Measurements from ENCODE around the gene LLGL2.

LLGL2 gene

DNA sequence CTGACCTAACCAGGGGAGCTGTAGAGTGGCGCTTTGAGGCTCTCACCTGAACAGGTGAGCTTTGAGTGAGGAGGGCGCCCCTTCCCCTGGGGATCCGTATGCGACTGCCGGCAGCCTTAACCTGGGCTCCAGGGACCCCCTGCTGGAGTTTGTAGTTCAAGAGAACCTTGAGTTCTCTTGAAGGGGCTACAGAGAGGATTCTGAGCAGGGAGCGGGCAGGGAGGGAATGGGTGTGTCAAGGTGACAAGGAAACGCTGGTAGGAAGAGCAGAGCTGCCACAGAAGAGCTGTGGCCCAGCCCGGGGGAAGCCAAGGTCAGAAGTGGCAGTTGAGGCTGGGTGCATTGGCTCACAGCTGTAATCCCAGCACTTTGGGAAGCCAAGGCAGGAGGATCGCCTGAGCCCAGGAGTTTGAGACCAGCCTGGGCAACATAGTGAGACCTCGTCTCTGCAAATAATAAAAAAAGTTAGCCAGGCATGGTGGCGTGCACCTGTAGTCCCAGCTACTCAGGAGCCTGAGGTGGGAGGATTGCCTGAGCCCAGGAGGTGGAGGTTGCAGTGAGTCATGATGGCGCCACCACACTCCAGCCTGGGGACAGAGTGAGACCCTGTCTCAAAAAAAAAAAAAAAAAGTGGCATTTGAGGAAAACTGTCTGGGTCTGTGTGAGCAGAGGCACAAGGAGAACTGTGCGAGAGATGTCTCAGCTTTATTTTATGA lies 1.2 kb downstream of the LLGL2 start:
- H3K4me3 ChIP-seq (ENCODE audit: low read depth, low read length) = no peak overlapping the region
- TF ChIP-seq, protein P1, sequence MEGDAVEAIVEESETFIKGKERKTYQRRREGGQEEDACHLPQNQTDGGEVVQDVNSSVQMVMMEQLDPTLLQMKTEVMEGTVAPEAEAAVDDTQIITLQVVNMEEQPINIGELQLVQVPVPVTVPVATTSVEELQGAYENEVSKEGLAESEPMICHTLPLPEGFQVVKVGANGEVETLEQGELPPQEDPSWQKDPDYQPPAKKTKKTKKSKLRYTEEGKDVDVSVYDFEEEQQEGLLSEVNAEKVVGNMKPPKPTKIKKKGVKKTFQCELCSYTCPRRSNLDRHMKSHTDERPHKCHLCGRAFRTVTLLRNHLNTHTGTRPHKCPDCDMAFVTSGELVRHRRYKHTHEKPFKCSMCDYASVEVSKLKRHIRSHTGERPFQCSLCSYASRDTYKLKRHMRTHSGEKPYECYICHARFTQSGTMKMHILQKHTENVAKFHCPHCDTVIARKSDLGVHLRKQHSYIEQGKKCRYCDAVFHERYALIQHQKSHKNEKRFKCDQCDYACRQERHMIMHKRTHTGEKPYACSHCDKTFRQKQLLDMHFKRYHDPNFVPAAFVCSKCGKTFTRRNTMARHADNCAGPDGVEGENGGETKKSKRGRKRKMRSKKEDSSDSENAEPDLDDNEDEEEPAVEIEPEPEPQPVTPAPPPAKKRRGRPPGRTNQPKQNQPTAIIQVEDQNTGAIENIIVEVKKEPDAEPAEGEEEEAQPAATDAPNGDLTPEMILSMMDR (IDR thresholded peaks at IDR 0.05; ENCODE audit: low read depth, low read length) = no peak

DNA sequence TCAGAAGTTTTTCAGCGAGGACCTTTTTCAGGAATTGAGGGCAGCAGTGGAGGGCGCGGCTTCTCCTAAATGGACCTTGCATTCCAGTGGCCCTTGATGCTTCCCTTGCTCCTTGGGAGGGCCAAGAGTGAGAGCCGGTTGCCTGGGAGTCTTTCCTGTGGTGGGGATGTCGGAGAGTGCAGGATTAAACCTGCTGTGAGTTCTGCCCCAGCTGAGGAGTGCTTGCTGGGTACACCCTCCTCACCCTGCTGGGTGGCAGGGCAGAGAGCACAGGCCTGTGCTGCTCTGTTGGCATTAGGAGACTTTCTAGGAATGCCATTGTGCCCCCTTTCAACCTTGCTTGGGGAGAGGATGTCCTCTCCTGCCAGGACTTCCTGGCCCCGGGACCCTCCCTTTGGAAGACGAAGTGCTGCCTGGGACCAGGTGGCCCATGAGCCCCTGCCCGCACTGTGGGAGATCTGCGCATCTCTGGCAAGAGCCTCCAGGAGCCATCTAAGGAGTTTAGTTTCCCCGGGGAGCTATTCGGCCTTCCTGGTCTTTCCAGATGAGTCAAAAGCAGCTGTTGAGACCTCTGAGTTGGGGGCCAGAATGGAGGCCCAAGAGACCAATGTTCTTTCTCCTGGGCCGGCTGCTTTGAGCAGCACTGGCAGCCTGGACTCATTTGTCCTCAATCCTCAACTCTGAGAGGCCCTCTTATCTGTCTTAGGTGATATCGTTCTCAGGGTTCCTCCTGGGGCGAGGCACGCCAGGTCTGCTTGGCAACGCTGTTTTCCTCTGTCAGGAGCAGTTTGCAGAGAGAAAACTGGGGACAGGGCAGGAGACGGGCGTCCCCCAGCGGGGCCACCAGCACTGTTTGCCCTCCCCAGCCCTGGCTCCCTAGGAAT lies 5.6 kb downstream of the LLGL2 start:
- TF ChIP-seq, protein P1 (IDR thresholded peaks at IDR 0.05; ENCODE audit: low read depth, low read length) = no peak
- H3K4me3 ChIP-seq (ENCODE audit: low read depth, low read length) = no peak overlapping the region

DNA sequence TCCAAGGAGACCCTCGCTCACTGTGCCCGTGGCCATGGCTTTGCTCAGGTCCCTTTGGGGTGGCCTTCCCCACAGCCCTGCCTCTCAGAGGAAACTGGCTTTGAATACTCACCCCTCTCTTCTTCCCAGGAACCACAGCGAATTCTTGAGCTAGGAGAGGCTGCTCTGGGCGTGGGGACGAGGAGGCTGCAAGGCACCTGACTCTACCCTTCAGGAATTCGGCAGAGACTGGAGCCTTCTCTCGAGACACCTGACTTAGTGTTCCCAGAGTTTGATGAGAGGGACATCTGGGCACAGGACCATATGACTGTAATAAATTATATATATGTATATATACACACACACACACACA lies 6.2 kb downstream of the LLGL2 start:
- TF ChIP-seq, protein P1 (IDR thresholded peaks at IDR 0.05; ENCODE audit: low read depth, low read length) = no peak
- H3K4me3 ChIP-seq (ENCODE audit: low read depth, low read length) = no peak overlapping the region

DNA sequence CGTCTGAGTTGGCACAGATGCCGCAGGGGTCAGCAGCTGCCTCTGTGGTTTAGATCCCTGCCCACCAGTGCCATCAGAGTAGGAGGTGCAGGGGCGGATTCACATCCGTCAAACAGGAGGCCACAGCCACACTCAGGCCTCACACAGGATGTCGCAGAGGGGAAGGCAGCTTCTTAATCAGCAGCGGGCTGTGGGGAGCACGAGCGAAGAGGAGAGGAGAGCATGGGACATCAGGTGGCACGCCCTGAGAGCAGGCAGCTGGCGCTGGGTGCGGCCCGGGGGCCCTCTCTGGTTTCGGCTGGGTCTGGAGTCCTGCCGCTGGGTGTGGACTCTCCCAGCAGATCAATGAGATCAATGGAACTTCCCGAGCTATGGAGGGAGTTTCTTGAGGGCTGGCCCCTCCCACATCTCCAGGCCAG lies 9.6 kb downstream of the LLGL2 start:
- TF ChIP-seq, protein P1 (IDR thresholded peaks at IDR 0.05; ENCODE audit: low read depth, low read length) = no peak
- no peak overlapping the region for H3K4me3 ChIP-seq (ENCODE audit: low read depth, low read length)

DNA sequence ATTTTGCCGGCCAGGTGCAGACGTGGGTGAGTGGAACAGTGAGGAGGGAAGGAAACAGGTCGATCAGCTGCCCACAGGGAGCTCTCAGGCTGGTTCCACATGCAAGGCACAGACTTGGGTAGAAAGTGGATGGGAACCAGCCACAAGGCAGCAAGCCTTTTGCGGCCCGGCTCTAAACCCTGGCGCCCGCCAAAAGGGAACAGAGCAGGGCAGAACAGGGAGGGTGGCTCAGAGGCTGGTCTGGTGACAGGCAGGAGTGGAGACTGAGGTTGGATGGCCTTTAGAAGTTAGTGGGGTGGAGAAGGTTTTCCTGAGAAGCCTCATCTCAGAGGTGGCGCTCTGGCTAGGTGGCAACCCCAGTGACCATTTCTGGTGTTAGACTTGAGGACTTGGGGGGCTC lies 10.4 kb downstream of the LLGL2 start:
- TF ChIP-seq, protein P1 (IDR thresholded peaks at IDR 0.05; ENCODE audit: low read depth, low read length) = no peak
- no peak overlapping the region for H3K4me3 ChIP-seq (ENCODE audit: low read depth, low read length)

DNA sequence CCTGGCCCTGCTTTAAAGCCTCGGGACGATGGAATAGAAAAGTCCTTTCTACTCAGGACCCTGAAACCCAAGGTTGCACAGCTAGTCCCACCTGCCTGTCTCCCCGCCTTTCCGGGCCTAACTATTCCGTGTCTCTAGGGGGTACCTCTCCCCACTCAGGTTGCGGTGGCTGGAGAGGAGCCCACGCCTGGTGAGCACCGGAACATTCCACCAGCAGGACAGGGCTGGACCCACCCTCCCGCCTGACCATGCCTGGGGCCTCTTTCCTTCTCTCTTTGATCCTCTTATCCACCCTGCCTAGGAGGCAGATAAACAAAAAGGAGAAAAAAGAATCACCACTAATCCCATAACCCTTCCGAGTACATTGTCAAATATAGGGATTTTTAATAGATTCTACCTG lies 10.9 kb downstream of the LLGL2 start:
- TF ChIP-seq, protein P1 (IDR thresholded peaks at IDR 0.05; ENCODE audit: low read depth, low read length) = no peak
- no peak overlapping the region for H3K4me3 ChIP-seq (ENCODE audit: low read depth, low read length)

Measured in WI38 (cell line).